Heart right ventricle (tissue), 16 donors: ENCODE measurements around the gene DNPH1. TPM values are rescaled to one million over a fixed set of nuclear protein-coding genes. Genes with fewer than 3 reads are reported as not detected.

Experiments
- ATAC-seq, 8 donors: fragments of 200-7000 bp; cut with Tn5 transposase; one replicate each; pipeline ENCODE4 v1.9.1; 2020; ENCODE audit warnings: mild to moderate bottlenecking in 8 of 8, moderate library complexity in 8 of 8, moderate number of reproducible peaks in 1 of 8
- DNase-seq, 2 donors: peaks; one replicate each; pipeline ENCODE4 v3.0.0-alpha.2; 2020
- H3K27ac ChIP-seq, 10 donors: fragments of 200-600 bp; sonication (generic) in 2 of 10; one replicate each; pipeline versions ENCODE4 v1.5.0 to v1.8.0; 2020 to 2022; ENCODE audit warnings: mild to moderate bottlenecking in 3 of 10
- H3K27me3 ChIP-seq, 7 donors: fragments of 200-600 bp; one replicate each; pipeline ENCODE4 v1.8.0; 2021 to 2022; ENCODE audit warnings: mild to moderate bottlenecking in 2 of 7
- H3K36me3 ChIP-seq, 9 donors: fragments of 200-600 bp; sonication (generic) in 1 of 9; one replicate each; pipeline versions ENCODE4 v1.5.0 to v1.8.0; 2020 to 2022; ENCODE audit warnings: mild to moderate bottlenecking in 2 of 9
- H3K4me1 ChIP-seq, 9 donors: fragments of 200-600 bp; sonication (generic) in 1 of 9; one replicate each; pipeline versions ENCODE4 v1.5.0 to v1.8.0; 2020 to 2022; ENCODE audit warnings: mild to moderate bottlenecking in 4 of 9
- H3K4me3 ChIP-seq, 10 donors: fragments of 200-600 bp; sonication (generic) in 2 of 10; one replicate each; pipeline versions ENCODE4 v1.5.0 to v1.8.0; 2020 to 2022; ENCODE audit warnings: mild to moderate bottlenecking in 7 of 10, moderate library complexity in 2 of 10
- H3K9me3 ChIP-seq, 11 donors: fragments of 200-600 bp in 10 of 11; sonication (generic) in 2 of 11; one replicate each; pipeline versions ENCODE4 v1.5.0 to v1.8.0; 2013 to 2022; ENCODE audit warnings: mild to moderate bottlenecking in 2 of 11, control low read depth in 1 of 11, moderate library complexity in 1 of 11
- WGBS, 2 donors: extraction: QIAGEN DNeasy Blood & Tissue Kit; methylation state at CpG; one replicate each; pipeline ENCODE4 v1.1.7; 2013; ENCODE audit warnings: inconsistent platforms in 1 of 2; 5-methylcytosine and 5-hydroxymethylcytosine counted together
- intact Hi-C, 10 donors: fragments of 100-400 bp; cut with DNase I; formaldehyde crosslinking; loops; one replicate each; pipeline versions ENCODE4 v1.11.1 to v1.14.2; 2022
- polyA plus RNA-seq, 2 donors: library from polyadenylated mRNA; stranded (reverse); fragments of 200-250 nt; gene quantifications; one replicate each; pipeline ENCODE4 v1.2.3, GENCODE V29; 2013
- total RNA-seq, 10 donors: library from RNA; stranded (reverse); fragmentation: NEBNext Ultra II Directional in 3 of 10; extraction: Animal tissue kit (Norgen Biotek cat#: 25700) in 3 of 10; gene quantifications; one replicate each; pipeline versions ENCODE4 v1.2.1 to v1.2.4, GENCODE V29; 2021 to 2023
- TF ChIP-seq, protein P1 (sequence below), 9 donors: fragments of 200-600 bp; sonication (generic) in 2 of 9; IDR thresholded peaks; one replicate each; pipeline versions ENCODE4 v1.5.0 to v1.8.0; 2021 to 2022; ENCODE audit warnings: antibody characterized with exemption in 9 of 9, mild to moderate bottlenecking in 5 of 9, moderate library complexity in 1 of 9
- donor health status: Arrhythmogenic right ventricular cardiomyopathy.
- donor health status: ischemic (EF 13 %, LVEDD 7.1; RV severe dilation, severe dysfunction).
- donor health status: healthy with polysubstance abuse.
- donor health status: DM: no; HTN: yes; CAD: no.
- donor health status: DM: no; HTN: no; CAD: no.
- donor health status: ischemic (EF 25% LVEDD 6.9; RV normal size, moderate dysfunction).
- donor health status: ischemic (EF 25% LVEDD 5.7; RV mildly dilated, moderate dysfunction).
- donor health status: healthy.
- donor health status: DM: yes; HTN: yes; CAD: no.
- donor health status: Ischemic cardiomyopathy.
- donor health status: ischemic (EF 35%, LVEDD 5.7; RV mildly dilated, moderate dysfunction).
- donor health status: nonischemic (EF 11% LVEDD 7.7; RV severe dilation, severe dysfunction).
- donor health status: DM: yes; HTN: yes; CAD: no.
- donor health status: PGD.
- donor health status: ischemic (EF 29% LVEDD 5.4; RV normal size, mild dysfunction).
- donor health status: nonischemic (EF 23%, LVEDD 6.1; RV moderate dilation, normal function).

The DNPH1 gene
- total and polyA plus RNA-seq, 12 donors = 16.0 to 51.3 (median 26.2) TPM

GRCh38 chr6:43277306-43277642 lies 48.0 kb upstream of the DNPH1 start:
- DNase-seq = no peak
- intact Hi-C loops = loop anchor here in 1 of 10 donors (10.0 kb wide), 1 partner anchor 58 kb away; no protein-coding TSS in a partner anchor
- no peaks in the 10 kb centered on the region for H3K36me3 ChIP-seq
- 85% methylated on average over 6 of the region's 6 CpGs for WGBS, 2 donors
- H3K27me3 ChIP-seq = peaks cover 3 to 44% (median 25%) of the 10 kb centered on the region in 7 donors
- H3K4me3 ChIP-seq = no peak overlapping the region
- TF ChIP-seq, protein P1, sequence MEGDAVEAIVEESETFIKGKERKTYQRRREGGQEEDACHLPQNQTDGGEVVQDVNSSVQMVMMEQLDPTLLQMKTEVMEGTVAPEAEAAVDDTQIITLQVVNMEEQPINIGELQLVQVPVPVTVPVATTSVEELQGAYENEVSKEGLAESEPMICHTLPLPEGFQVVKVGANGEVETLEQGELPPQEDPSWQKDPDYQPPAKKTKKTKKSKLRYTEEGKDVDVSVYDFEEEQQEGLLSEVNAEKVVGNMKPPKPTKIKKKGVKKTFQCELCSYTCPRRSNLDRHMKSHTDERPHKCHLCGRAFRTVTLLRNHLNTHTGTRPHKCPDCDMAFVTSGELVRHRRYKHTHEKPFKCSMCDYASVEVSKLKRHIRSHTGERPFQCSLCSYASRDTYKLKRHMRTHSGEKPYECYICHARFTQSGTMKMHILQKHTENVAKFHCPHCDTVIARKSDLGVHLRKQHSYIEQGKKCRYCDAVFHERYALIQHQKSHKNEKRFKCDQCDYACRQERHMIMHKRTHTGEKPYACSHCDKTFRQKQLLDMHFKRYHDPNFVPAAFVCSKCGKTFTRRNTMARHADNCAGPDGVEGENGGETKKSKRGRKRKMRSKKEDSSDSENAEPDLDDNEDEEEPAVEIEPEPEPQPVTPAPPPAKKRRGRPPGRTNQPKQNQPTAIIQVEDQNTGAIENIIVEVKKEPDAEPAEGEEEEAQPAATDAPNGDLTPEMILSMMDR (IDR thresholded peaks at IDR 0.05) = no peak
- no peak overlapping the region for H3K27ac ChIP-seq
- peaks cover 0 to 17% (median 8%) of the 10 kb centered on the region in 9 donors for H3K4me1 ChIP-seq
- no peak for ATAC-seq
- no peaks in the 10 kb centered on the region for H3K9me3 ChIP-seq

DNA sequence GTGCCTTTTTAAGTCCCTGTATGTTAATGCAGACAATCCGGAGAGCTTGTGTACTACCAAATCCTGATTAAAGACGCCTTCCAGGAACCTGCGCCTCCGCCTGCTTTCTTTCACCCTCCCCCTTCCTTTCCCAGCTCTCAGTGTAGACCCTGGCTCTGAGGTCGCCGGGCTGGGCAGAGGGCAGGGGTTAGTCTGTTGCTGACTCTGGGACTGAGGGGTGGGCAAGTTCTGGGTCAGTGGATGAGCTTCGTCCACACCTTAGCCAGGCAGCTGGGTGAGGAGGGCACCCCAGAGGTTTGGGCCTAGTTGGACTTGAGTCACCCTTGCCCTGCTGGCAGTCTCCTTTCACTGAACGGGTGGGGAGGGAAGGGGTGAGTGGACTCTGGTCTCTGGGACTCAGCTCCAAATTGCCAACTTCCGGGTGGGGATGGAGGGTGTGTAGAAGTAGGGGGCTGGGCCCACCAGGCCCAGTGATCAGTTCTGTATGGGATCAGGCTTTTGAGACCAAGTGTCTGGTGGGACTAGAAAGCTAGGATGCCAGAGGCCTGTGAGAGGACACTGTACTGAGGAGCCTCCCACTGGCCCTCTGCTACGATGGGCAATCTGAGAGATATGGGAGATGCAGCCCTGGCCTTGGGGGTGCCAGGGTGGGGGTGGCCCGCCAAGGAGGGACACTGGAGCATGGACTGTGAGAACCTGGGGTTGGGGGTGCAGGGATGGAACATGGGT lies 47.5 kb upstream of the DNPH1 start:
- no peak for DNase-seq
- Histone ChIP-seq H3K27me3 (peaks cover 3 to 50% (median 25%) of the 10 kb centered on the region in 7 donors), H3K36me3 (no peaks in the 10 kb centered on the region), H3K27ac (no peak overlapping the region), H3K9me3 (no peaks in the 10 kb centered on the region), H3K4me1 (peaks cover 0 to 17% (median 8%) of the 10 kb centered on the region in 9 donors), H3K4me3 (peak overlapping the region in 4 of 10 donors; percentile 48 to 57 (median 50))
- intact Hi-C loops = loop anchor here in 1 of 10 donors (10.0 kb wide), 1 partner anchor 58 kb away; no protein-coding TSS in a partner anchor
- TF ChIP-seq, protein P1 (IDR thresholded peaks at IDR 0.05) = no peak
- WGBS, 2 donors = 80 to 86% methylated on average over 11 of the region's 11 CpGs
- no peak for ATAC-seq

GRCh38 chr6:43275801-43276576 lies 46.7 kb upstream of the DNPH1 start:
- WGBS, 2 donors = 29 to 32% methylated on average over 64 of the region's 64 CpGs
- no peak overlapping the region for H3K27ac ChIP-seq
- intact Hi-C loops = loop anchor here in 1 of 10 donors (10.0 kb wide), 1 partner anchor 59 kb away; no protein-coding TSS in a partner anchor
- TF ChIP-seq, protein P1 (IDR thresholded peaks at IDR 0.05) = no peak
- ATAC-seq = no peak
- H3K9me3 ChIP-seq = no peaks in the 10 kb centered on the region
- no peak for DNase-seq
- peak overlapping the region in 8 of 10 donors; percentile 39 to 57 (median 48) for H3K4me3 ChIP-seq
- H3K27me3 ChIP-seq = peaks cover 3 to 57% (median 25%) of the 10 kb centered on the region in 7 donors
- peaks cover 0 to 17% (median 8%) of the 10 kb centered on the region in 9 donors for H3K4me1 ChIP-seq
- no peaks in the 10 kb centered on the region for H3K36me3 ChIP-seq

GRCh38 chr6:43274916-43275597 lies 45.8 kb upstream of the DNPH1 start:
- H3K9me3 ChIP-seq = no peaks in the 10 kb centered on the region
- intact Hi-C loops = loop anchor here in 1 of 10 donors (10.0 kb wide), 1 partner anchor 60 kb away; no protein-coding TSS in a partner anchor
- TF ChIP-seq, protein P1 (IDR thresholded peaks at IDR 0.05) = no peak
- peaks cover 0 to 22% (median 9%) of the 10 kb centered on the region in 9 donors for H3K4me1 ChIP-seq
- 3 to 5% methylated on average over 54 to 65 of the region's 65 CpGs for WGBS, 2 donors
- H3K27ac ChIP-seq = no peak overlapping the region
- ATAC-seq (peak in 1 of 8 donors; percentile 8), DNase-seq (no peak)
- peaks cover 3 to 58% (median 25%) of the 10 kb centered on the region in 7 donors for H3K27me3 ChIP-seq
- H3K4me3 ChIP-seq = peak overlapping the region in 9 of 10 donors; percentile 28 to 57 (median 48)
- no peaks in the 10 kb centered on the region for H3K36me3 ChIP-seq
